CD4-positive, alpha-beta T cell treated with Interleukin-21 for 1 hour (primary cell): ENCODE results near the gene EPB41L3.
"Not testable (repeated sequence)": the region's sequence is repeated elsewhere in the genome, so short reads cannot be mapped to it uniquely, and the experiment has no call there.

ENCODE experiments used
- DNase-seq: peaks from one replicate; pipeline ENCODE4 v3.0.0-alpha.2; 2020

Gene EPB41L3

DNA sequence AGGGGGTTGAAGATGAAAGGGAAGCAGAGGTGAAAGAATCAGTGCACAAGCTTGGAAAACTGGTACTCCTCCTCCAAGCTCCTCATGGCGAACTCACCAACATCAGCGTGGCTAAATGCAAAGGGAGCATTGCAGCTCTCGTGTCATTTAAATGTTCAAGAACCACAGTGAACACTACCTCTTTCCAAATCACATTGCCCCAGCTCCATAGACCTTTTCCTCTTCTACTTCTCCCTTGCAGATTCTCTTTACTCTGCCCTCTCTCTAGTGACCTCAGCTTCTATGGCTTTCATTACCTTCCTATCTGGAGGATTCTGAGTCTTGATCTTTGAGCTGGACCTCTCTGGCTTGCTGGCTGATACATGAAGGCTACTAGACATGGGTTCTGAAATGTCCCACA lies 14.3 kb downstream of the EPB41L3 start:
- no peak for DNase-seq

DNA sequence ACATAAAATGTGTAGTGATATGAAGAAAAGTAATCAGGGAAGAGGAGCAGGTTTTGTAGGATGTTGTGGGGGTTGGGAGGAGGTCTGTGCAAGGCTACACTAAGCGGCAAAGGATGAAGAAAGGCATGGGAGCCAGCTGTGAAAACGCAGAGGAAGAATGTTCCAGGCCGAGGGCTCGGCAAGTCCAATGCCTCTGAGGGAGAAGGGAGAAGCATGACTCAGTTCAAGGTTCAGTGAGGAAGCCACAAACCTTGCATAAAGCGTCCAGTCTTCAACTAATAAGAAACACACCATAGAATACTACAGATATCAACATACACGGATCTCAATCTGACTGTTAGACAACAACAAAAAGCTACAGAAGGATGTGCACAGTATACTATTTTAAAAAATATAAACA lies 16.2 kb downstream of the EPB41L3 start:
- no peak for DNase-seq

DNA sequence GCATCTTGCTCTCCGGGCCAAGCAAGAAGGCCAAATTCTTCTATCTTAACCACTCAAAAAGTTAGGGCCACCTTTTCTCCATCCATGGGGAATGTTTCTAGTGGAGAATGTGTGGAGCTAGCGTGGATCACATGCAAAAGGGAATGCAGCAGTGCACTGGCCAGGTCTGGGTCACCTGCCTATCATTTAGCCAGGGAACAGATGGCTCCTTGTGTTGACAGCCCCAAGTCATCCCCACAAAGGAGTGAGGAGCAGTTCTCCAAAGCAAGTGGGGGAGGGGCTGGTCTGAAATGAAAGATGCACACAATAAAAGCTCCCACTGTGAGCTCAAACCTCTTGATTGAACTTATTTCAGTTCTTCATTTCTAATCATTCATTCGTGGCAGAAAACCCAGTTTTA lies 19.1 kb downstream of the EPB41L3 start:
- no peak for DNase-seq

DNA sequence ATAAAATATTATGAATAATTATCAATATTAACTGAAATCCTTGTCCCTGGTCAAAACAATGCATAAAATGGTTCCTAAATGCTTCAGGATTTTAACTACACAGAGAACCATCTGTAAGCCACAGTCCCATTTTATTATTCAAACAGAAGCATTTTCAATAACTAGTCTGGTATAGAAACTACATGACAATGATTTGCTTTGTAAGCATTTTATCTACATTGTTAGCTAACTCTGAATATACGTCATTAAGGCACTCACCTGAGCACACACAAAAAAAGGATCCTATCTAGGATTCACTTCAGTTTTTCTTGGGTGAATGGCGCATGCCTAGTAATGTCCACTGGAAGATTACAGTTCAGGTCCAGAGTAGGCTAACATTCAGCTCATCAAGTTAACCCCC lies 22.8 kb downstream of the EPB41L3 start:
- DNase-seq = no peak

DNA sequence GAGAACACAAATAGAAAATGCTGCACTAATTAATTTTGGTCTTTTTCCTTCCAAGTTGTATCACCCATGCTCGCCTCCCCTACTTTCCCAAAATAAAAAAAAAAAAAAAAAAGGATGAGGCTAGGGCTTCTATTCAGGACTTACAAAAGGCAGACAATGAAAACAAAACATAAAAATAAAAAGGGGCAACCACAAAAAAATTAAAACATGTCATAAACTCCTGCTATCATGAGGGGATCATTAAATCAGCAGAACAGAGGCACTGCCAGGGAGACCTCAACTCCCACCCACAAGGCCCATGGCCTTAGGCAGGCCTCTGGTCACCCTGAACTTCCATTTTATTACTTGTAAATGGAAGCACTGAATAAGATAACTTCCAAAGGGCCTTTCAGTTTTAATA lies 23.3 kb downstream of the EPB41L3 start:
- no peak for DNase-seq

DNA sequence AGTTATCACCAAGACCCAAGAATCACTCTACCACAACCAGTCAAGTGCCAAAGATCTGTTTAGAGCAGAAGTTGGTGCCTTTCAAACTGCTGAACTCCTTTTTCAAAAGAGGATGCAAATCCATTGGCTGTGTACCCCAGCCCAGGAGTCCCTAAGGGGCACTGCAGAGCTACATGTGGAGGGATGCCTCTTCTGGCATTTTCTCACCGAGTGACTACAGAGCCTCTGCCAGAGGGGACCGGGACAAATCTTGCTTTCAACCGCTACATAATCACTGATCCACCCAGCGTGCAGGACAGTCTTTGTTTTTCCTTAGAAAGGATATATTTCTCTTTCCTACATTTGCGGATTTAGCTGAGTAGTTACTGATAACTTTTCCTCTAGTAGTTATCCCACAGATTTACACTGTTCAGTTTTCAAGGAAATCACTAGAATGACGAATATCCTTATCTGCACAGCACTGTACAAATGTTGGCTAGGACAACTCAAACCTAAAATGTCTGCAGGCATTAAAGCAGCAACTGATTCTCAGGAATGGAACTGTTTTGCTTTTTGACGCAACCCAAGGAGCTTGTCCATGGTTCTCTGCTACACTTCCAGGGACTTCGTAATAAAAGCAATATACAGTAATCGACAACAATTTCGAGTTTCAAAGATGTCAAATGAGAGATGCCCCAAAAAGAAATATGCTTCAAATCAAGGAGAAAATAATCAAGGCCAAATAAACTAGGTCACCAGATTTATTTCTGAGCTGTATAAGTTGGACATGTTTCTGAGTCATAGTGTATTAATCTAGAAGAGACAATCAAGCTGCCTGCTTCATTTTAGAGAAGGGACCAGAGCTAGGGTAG lies 24.1 kb downstream of the EPB41L3 start:
- DNase-seq = no peak

DNA sequence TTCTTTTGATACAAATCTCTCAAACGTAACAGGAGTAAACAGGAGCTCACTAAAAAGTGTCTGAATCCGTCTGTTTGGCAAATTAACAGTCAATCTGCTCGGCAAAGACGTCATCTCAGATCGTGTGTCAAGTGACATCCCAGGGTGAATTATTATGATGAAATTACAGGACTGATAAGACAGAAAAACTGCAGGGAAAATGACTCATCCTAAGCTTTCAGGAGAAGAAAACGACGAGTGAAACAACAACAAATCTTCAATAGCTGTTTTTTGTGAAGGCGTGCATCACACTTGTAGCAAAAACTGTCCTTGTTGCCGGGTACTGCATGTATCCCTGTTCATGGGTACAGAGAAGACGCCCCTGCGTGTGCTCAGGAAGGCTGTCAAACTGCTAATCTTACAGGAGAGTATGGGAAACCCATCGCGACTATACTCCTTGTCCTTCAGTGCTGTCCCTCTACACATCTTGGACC lies 24.9 kb downstream of the EPB41L3 start:
- DNase-seq = no peak

DNA sequence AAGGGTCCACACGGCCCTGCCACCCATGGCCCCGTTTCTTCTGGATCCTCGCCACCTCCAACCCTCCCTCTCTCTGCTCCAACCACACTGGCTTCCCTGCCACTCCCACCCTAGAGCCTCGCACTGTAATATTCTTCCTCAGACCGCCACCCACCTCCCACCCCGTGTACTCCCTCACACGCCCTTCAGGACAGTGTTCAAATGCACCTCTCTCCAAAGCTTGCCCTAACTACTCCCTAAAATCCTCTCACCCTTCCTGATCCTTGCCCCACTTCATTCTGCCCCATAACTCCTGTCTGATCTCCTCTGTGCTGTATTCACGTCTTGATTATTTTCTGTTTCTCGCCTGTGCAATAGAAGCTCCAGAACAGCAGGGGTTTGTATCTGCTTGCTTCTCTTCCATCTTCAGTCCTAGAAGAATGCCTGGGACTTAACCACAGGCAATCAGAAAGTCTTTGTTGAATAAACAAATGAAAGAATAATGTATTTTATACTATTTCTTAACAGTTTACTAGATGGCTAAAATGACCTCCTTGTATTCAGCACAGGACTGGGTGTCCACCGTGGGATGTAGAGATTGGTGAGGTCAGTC lies 25.5 kb downstream of the EPB41L3 start:
- DNase-seq = no peak

DNA sequence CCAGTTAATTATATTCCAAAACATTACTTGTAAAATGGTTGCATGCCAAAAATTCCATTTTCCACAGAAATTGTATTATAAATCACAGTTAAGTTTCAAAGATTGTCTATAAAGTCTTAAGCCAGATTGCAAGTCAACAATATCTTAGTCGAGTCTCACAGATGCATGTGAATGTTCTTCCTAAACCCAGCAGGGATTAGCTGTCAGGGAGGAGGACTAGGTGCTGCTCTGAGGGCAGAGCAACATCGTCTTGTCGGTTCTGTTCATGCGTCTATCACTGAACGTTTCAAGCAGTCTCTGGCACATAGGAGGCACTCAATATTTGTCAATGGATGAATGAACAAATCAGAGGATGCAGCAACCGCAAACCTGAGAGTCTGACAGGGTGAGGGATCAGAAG lies 27.0 kb downstream of the EPB41L3 start:
- DNase-seq = no peak

DNA sequence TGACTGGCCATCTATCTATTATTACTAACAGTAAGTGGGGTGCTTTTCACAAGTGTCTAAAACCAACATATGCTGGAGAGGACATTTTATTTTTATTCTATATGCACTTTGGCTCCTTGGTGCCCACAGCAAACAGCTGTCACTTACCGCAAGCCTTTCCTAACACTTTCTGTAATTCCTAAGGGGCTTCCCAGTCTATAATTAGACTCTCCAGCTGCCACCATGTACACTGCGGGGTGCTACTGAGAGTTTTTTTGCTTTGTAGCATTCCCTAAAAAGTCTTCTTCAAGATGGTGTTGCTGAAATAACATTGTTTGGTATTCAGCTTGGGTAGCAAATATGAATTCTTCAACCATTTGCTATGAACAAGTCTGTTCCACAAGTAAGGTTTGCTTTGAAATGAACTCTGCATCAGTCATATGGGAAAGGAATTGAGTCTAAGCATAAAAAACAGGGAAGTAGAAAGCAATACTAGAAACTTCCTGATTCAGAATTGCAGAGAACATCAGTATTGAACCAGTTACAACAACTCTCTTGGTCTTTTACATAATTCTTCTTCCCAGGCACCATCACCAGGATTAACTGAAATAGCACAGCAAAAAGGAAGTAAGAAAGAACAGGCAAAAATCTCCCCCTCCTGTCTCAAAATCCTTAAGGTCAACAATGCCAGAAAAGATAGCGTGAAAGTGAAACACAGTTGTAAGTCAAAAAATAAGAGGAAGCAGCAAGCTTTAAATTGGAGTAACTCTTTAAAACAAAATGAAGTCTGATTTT lies 28.6 kb downstream of the EPB41L3 start:
- no peak for DNase-seq

DNA sequence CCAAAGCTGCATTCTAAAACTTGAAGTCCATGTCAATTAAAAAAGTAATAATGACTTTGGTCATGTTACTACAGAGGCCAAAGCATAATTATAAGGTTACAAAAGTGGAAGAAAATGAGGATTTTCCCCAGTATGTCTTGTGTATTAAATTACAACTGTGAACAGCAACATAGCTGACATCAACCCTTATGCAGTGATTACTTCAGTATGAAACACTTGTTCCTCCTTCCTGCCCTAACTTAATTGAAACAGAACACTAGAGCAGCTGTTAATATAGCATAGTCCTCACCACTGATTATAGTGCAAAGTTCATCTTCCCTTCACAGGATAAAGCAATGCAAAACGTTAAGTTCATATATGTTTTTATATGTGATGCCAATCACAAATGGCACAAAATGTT lies 29.9 kb downstream of the EPB41L3 start:
- no peak for DNase-seq

DNA sequence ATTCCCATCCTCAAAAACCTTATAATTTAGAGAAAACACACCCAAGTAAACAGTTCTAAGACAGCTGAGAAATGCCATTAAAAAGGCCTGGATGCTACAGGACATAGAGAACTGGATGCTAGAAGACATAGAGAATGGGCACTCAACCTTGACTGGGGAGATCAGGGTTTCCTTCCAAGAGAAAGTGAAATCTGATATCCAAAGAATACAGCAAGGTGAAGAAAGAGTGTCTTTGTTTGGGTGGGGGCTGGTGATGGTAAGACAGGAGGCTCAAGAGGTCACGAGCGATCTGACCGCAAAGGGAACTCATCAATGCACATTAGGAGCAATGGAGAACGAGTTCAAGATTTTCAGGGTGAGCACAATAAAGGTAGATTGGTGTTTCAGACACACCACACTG lies 31.6 kb downstream of the EPB41L3 start:
- no peak for DNase-seq

DNA sequence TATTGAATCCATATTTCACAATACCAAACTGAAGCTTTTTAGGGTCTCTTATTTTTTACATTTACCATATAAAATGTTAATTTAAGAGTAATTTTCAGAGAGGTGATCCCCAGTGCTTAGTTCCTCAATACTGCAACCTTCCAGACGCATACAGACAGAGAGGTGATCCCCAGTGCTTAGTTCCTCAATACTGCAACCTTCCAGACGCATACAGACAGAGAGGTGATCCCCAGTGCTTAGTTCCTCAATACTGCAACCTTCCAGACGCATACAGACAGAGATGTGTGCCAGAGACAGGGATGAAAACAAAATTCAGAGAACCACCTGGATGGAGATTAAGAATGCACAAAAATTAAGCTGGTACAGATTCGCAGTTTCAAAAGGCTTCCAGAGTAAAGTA lies 32.3 kb downstream of the EPB41L3 start:
- DNase-seq = not testable (repeated sequence)

DNA sequence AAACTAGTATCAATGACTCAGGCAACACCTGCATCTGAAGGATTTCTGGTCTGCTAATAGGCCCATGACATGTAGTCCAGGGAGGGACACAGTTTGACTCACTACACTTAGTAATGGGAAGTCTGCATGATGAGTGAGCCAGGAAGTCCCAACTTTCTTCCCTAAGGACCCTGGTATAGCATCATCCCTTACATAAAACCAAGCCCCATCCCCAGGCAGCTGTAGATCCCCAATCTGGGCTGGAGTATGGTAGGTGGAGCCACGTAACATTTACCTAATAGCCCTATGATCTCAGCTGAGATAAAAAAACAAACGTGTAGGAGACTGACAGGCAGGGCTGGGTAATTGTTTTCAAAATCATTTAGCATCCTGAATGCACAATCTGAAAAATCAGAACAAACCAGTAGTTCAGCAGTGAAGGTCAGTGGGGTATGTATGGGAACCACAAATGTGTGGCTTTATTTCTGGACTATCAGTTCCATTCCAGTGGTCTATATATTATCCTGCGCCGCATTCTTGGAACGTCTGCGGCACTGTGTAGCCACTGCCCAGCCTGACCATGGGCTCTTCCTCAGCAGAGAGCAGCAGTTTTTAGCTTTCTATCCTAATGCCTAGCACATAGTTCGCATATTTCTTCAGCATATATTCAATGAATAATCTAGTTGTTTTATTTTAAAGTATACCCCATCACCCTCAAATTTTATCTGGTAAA lies 33.5 kb downstream of the EPB41L3 start:
- no peak for DNase-seq

DNA sequence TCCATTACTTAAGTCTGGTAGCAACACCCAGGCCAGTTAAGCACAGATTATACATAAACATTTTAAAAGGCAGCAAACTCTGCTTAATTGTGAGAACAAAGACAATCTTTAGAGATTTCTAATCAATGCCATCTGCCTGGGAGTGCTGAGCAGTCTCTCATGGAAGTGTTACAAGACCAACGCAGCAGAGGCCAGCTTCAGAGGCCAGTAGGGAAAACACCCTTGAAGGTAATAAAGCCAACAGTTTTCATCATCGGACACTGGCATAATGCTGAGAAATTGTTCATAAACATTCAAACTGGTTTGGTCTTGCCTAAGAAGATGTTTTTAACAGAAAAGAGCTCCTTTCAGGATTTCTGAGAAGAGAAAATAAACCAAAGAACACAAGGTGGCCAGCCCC lies 35.0 kb downstream of the EPB41L3 start:
- DNase-seq = no peak

DNA sequence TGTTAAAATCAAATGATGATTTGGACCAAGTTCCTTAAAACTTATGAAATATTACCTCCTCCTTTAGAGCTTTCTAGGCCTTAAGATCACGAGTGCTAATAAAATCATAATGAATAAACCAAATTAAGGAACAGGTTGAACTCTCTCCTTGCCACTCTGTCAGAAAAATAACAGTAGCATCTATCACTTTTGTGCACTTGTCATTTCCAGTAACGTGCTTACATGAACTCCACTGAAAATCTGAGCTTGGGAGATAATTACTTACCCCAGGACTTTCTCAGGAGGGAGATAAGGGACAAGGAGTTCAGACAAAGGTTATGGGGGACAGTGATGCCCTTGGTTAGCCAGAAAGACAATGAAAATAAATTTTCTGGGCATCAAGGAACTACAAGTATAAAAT lies 36.0 kb downstream of the EPB41L3 start:
- DNase-seq = no peak

DNA sequence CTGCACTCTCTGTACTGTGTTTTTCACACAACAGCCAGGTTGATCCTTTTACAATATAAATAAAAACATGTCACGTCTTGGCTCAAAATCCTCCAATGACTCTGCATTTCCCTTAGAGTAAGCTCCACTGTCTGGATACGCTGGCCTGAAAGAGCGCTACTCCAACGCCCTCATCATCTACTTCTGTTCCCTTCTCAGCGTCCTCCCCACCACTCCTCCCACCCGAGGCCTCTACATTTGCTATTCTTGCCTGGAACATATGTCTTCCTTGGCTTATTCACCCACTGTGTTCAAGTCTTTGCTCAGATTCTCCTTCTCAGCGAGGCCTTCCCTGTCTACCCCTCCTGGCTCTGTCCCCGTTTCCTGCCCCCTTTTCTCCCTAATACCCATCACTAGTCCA lies 37.6 kb downstream of the EPB41L3 start:
- no peak for DNase-seq

DNA sequence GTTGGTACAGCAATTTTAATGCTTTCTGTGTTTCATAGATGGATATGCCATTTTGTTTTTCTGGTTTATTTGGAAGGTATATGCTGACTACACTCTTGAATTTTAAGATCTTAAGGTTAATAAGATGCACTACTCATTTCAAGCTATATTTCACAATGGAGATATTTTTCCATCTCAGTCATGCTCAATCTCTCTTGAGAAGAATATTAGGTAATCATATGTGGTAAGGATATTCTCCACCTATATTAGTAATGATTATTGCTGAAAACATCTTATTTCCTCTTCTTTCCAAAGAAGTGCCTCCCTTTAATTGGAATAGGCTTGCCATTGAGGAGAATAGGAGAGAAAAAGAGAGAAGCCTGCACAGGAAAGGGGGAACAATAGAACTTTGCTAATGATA lies 40.1 kb downstream of the EPB41L3 start:
- no peak for DNase-seq

DNA sequence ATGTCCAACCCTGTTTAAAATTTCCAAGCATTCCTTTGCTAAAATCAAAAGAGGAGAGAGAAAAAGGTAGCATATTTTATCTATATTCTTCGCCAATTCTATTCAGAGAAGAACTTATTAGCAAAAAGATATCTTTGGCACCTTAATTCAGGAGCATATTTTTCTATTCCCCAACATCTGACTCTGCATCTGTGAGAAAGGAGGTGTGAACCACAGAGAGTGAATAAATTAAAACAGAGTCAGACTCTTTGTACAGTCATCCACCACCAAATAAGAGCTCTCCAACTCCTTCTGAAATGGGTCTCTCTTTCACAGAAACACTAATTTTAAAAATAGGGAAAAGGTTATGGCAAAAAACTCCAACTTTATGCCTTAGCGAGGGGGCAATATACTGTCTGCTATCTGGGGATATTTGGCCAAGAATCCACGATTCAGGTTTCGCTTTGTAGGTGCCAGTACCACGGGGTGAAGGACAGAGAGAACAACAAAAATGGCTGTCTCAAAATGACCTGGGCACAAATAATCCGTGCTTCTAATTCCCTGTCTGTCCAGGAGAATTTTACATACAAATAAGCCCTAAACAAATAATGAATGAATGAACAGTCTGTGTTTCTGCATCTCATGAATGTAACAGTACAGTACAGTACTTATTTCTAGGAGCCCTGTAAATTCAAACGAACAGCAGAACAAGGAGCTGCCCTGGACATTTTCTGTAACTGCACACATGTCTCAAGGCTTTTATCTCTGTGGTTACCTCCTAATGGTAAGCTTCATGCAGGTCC lies 43.4 kb downstream of the EPB41L3 start:
- no peak for DNase-seq

DNA sequence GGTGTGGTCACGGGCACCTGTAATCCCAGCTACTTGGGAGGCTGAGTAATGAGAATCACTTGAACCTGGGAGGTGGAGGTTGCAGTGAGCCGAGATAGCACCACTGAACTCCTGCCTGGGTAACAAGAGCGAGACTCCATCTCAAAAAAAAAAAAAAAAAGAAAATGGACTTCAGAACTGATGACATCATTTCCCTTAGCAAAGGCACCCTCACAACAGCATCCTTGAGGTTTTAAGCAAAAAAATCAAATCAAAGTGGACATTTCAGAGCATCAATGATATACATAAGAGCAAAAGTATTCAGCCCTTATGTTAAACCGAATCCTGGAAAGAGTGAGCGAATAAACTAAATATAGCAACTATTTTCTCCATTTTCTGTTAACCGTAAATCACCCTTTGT lies 45.3 kb downstream of the EPB41L3 start:
- no peak for DNase-seq

DNA sequence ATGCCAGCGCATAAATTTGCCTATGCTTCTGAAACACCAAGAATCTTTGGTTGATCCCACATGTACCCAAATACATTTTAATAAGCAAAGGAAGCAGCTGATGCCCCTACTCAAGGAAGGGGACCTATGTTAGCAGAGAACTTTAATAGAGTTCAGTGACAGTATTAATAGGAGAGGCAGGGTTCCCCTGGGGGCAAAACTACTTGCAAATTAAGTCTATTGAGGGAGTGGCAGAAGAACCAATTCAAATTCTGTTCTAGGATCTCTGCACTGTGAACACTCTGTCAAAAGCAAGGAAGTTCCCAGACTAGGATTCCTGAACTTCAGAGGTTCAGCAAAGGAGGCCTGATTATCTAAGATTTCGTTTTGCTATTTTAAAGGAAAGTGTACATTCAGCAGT lies 47.5 kb downstream of the EPB41L3 start:
- DNase-seq = no peak

DNA sequence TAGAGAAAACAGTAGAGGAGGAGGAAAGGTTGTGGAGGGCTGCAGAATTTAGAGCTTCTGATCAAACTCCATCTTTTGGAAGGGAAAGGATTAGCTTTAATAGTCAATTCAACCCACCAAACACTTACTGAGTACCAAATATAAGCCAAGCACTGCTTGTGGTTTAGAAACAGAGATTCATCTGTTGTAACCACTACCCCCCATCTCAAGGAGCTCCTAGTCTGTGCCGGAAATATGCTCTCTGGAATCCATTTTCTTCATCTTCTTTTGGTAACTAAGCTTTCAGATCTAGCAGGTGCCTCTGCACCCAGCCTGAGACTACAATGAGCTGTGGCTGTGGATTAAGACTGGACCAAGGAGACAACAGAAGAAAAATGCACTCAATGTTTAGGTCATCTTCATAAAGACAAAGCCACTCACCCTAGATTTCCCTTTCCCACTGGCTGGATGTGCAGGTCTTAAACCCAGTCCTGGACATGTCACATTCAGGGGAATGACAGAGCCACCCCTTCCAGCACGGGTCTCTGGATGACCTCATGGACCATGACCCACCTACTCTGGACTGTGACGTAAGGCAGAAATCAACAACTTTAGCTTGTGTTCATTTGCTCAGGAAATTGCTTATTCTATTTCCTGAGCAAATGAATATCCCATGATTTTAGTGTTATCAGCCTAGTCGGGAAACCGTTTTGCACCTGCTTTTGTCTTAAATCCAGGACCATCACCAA lies 52.9 kb downstream of the EPB41L3 start:
- no peak for DNase-seq
